ENCODE results near the gene EIF5A.

The EIF5A gene

DNA sequence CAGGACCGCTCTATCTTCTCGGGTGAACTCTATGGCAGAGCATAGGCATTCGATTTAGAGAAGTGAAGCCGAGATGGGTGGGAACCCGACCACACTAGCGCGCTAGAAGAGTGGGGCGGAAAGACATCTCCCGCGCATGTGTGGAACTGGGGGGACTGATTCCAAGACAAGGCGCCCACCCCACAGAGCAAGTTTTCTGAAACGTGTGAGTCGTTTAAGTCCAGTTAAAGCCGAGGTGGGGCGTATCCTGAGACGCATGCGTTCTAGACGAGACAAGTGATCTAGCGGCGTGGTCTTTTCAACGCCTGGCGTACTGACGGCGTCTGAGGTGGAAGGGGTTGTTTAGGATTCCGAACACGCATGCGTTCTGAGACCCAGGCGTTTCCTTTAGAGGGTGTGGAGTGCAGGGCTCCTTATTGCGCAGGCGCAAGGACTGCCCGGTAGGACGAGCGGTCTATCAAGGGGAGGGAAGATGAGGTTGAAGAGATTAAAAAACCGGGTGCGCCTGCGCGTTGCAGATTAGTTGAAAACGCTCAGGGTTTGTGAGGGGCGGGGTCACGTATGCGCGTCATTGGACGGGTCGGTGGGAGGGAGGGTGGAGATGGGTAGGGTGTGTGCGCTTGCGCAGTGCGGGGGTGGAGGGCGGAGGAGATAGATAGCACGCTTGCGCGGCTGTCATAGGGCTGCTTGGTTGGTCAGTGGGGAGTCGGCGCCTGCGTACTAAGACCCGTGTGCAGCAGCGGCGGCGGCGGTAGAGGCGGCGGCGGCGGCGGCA lies at the start of gene EIF5A:
EIF5A (plus strand) TSS at position 718 of the 775 bp plus-strand sequence. CDS start 2,008 bp downstream, outside the sequence.
- H3K27me3 Mint-ChIP-seq = no peaks in the 10 kb centered on the region
- peak within 1 kb of the TSS; percentile 97 for H3K27ac Mint-ChIP-seq
- peak; percentile 96 to 99 for DNase-seq (ENCODE audit: low spot score in 2 of 2)
- peaks cover 24% of the 10 kb centered on the region for H3K36me3 Mint-ChIP-seq
- peaks cover 27% of the 10 kb centered on the region for H3K4me1 Mint-ChIP-seq
- peak within 1 kb of the TSS; percentile 88 for H3K4me3 Mint-ChIP-seq
- H3K9me3 Mint-ChIP-seq = no peaks in the 10 kb centered on the region
- peak; percentile 69 for ATAC-seq (ENCODE audit: low read depth)

DNA sequence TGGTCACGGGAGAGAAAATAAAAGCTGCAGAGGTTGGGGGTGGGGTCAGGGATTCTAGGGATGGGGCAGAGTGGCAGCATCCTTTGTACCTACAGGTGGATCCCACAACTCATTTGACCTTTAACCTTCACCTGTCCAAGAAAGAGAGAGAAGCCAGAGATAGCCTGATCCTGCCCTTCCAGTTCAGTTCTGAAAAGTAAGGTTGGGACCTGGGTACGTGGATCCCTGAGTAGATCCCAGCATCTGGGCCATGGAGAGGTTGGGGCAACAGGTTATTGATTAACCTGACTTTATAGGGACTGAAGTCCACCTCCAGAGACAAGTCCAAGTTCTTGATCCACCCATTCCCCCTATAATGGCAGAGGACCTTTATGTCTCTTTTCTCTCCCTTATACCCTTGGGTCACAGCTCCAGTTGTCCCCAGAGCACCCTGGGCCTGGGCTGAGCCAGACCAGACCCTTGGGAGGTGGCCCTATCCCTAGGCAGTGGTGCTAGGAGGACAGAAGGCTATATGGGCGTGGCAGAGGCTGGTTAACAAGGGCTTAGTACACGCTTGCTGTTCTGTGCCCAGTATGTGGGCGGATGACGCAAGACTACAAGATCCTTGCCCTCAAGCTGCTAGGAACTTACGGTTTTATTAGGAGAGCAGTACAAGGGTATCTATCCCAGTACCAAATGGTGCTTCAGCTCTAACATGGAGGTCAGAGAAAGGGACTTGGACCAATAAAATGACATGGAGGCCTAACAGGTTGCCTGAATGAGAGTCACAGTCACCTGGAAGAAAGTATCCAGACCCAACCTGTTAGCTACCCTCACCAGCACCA lies 48.5 kb upstream of the EIF5A start:
- no peak for DNase-seq (ENCODE audit: low spot score in 2 of 2)
- peaks cover 12% of the 10 kb centered on the region for H3K36me3 Mint-ChIP-seq
- no peak overlapping the region for H3K27ac Mint-ChIP-seq
- peaks cover 9% of the 10 kb centered on the region for H3K27me3 Mint-ChIP-seq
- ATAC-seq (ENCODE audit: low read depth) = no peak
- no peaks in the 10 kb centered on the region for H3K9me3 Mint-ChIP-seq
- H3K4me3 Mint-ChIP-seq = no peak overlapping the region
- peaks cover 13% of the 10 kb centered on the region for H3K4me1 Mint-ChIP-seq

- DNase-seq (ENCODE audit: low spot score in 2 of 2) (no peak), ATAC-seq (ENCODE audit: low read depth) (no peak)
- Mint-ChIP-seq H3K27me3 (peaks cover 10% of the 10 kb centered on the region), H3K4me1 (peaks cover 14% of the 10 kb centered on the region), H3K27ac (no peak overlapping the region), H3K9me3 (no peaks in the 10 kb centered on the region), H3K36me3 (peaks cover 12% of the 10 kb centered on the region), H3K4me3 (no peak overlapping the region)
Measured at GRCh38 chr17:7259555-7259889, 47.9 kb upstream of the EIF5A start.

DNA sequence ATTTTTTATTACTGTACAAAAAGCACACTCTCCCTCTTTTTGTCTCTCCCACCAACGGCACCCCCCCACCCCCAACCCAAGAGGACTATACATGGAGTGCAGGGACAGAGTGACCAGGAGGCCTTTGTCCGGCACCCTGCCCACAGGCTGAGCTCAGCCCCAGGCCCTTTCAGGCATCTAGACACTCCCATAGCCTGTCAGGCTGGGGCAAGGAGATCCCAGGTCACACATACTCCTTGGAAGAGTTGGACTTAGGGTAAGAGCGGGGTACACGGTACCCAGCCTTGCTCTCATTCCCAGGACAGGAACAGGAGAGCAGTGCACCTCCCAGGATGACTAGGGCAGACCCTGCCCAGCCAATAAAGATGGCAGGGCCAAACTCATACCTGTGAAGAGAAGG lies 47.3 kb upstream of the EIF5A start:
- H3K4me1 Mint-ChIP-seq = peaks cover 14% of the 10 kb centered on the region

DNA sequence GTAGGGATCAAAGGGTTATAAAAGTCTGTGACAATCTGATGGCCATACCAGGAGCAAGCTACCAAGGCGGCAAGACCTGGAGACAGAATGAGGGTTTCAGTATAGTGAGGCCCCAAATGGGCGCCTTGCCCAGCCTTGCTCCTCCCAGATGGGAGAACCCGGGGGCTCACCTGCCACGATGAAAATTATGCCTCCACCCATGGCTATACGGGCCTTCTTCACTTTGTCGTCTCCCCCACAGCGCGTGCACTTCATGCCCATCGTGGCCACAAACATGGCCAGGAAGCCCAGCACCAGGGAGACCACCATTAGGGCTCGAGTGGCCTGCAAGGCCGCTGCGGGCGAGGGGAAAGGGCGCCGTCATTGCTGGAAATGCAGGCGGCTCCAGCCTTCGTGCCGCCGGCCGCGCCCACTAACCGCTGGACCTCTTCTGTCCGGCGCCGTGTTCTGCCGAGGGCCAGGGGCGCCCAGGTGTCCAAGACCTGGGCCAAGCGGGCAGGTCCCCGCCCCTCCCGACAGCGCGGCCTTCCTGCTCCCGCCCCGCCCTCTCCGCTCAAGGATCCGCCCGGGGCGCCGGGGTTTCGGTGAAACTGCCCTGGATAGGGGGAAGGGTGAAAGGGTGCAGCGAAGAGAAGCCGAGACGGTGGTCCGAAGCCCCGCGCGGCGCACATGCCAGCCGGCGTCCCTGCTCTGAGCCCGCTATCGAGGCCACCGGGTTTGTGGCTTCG lies 46.6 kb upstream of the EIF5A start:
- H3K4me1 Mint-ChIP-seq = peaks cover 14% of the 10 kb centered on the region
- H3K36me3 Mint-ChIP-seq = peaks cover 9% of the 10 kb centered on the region

More for the DNA sequence above, 47.3 kb upstream of the EIF5A start:
- Mint-ChIP-seq H3K9me3 (no peaks in the 10 kb centered on the region), H3K36me3 (peaks cover 9% of the 10 kb centered on the region), H3K27me3 (peaks cover 10% of the 10 kb centered on the region), H3K27ac (no peak overlapping the region), H3K4me3 (peak overlapping the region; percentile 43)
- no peak for ATAC-seq (ENCODE audit: low read depth)
- no peak for DNase-seq (ENCODE audit: low spot score in 2 of 2)

DNA sequence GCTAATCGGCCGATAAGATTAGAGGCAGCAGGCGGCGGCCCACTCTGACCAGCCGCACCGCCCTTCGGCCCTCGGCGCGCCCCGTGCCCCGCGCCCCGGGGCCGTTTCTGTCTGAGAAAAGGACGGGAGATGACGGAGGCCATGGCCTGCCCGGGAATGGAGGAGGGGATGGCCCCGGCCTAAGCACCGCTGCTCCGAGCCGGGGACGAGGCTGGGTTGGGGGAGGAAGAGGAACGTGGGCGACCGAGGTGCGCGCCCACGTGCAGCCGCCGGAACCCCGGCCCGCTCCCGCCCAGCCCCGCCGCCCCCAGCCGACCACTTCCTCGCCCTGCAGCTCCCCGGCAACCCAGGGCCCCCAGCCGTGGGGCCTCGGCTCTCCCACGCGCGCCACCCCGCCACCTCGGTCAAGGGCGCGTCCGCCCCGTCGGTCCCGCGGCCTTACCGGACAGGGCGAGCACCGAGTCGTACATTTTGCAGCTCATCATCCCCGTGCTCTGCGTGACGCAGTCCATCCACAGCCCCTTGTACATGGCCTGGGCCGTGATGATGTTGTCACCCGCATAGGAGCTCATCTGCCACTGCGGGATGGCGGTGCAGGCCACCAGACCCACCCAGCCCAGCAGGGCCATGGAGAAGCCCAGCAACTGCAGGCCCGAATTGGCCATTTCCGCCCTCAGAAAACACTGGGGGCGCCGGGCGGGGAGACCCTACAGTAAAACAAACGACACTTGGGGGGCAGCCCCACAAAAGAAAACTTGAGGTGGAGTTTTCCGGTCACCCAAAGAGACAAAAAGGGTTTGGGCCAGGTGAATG lies 45.8 kb upstream of the EIF5A start:
- no peak overlapping the region for H3K27ac Mint-ChIP-seq
- peaks cover 12% of the 10 kb centered on the region for H3K27me3 Mint-ChIP-seq
- DNase-seq (ENCODE audit: low spot score in 2 of 2) = no peak

More for the DNA sequence above, 46.6 kb upstream of the EIF5A start:
- H3K27ac Mint-ChIP-seq = no peak overlapping the region
- H3K9me3 Mint-ChIP-seq = no peaks in the 10 kb centered on the region
- H3K27me3 Mint-ChIP-seq = peaks cover 10% of the 10 kb centered on the region
- DNase-seq (ENCODE audit: low spot score in 2 of 2) (no peak), ATAC-seq (ENCODE audit: low read depth) (peak; percentile 38)
- peak overlapping the region; percentile 69 for H3K4me3 Mint-ChIP-seq

DNA sequence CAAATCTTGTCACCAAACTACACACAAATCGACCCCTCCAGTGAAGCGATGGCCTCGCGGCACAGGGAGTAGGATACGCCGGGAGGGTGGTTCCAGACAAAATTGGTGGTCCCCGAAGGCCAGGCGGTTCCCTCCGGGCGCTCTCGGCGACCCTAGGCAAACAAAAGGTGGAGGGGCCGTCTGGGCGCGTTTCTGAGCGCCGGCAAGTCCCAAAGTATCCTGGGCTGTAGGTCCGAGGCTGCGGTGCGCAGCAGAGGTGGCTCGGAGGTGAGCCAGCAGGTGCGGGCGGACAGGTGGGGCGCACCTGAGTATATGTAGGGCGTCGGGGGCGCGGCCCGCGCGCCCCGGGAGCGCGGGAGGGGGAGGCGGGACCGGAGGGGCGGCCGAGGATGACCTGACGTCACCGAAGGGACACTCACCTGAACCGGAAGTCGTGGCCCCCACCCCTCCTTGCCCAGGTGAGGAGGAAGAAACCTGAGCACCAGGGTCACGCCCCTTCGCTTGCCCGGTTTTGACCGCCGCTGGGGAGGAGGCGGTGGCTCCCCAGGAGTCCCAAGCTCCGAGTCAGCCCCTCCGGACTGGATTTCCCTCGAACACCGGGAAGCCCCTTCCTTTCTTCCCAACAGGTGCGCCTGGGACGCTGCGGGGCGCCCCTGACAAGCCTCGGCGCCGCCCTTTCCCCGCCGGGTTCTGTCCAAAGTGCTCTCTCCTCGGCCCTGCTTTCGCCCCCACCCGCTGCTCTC lies 45.1 kb upstream of the EIF5A start, which contains the start of gene CLDN7:
CLDN7 (minus strand) TSS at position 287 of the 743 bp plus-strand sequence. CDS start 435 bp downstream, outside the sequence.
- H3K36me3 Mint-ChIP-seq = peaks cover 2% of the 10 kb centered on the region
- H3K4me3 Mint-ChIP-seq = peak within 1 kb of the TSS; percentile 85
- DNase-seq (ENCODE audit: low spot score in 2 of 2) (no peak), ATAC-seq (ENCODE audit: low read depth) (peak; percentile 21)
- H3K27me3 Mint-ChIP-seq = peaks cover 15% of the 10 kb centered on the region
- peak within 1 kb of the TSS; percentile 69 for H3K27ac Mint-ChIP-seq
- H3K9me3 Mint-ChIP-seq = no peaks in the 10 kb centered on the region
- peaks cover 14% of the 10 kb centered on the region for H3K4me1 Mint-ChIP-seq

More for the DNA sequence above, 45.8 kb upstream of the EIF5A start:
- Mint-ChIP-seq H3K9me3 (no peaks in the 10 kb centered on the region), H3K36me3 (peaks cover 5% of the 10 kb centered on the region), H3K4me3 (peak overlapping the region; percentile 79), H3K4me1 (peaks cover 14% of the 10 kb centered on the region)
- peak; percentile 51 for ATAC-seq (ENCODE audit: low read depth)

DNA sequence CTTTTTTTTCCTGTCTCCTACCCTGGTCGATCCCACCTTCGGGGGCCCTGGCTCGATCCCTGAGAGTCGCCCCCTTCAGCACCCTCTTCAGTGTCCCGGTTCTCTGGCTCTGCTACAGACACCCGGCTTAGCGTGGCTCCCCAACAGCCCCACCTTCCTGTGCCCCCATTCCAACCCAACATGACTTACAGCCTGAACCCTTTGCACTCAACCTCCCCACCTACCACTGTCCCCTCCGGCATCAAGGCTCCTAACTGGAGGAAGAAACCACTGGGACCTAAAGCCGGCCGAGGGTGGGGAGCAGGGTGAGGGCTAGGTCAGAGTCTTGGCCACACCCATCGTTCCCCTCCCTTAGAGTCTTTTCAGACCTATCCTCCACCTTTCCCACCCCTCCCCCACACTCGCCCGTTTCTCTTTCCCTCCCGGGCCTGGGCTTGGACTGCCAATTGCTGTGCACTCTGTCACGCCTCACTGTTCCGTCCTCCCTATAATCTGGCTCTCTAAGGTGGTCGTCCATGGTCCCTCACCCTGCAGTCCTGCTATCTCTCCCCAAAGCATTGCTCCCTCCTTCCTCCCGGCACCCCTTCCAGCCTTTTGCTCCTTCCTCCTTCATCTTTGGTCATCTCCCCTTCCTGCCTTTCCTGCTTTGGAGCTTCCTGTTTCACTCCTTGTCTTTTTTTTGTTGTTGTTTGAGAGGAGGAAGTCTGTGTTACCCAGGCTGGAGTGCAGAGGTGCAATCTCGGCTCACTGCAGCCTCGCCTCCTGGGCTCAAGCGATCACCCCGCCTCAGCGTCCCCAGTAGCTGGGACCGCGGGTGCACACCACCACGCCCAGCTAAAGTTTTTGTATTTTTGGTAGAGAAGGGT lies 44.3 kb upstream of the EIF5A start:
- Mint-ChIP-seq H3K4me3 (peak overlapping the region; percentile 85), H3K27ac (peak overlapping the region; percentile 69), H3K4me1 (peaks cover 14% of the 10 kb centered on the region), H3K27me3 (peaks cover 15% of the 10 kb centered on the region), H3K9me3 (no peaks in the 10 kb centered on the region), H3K36me3 (peaks cover 2% of the 10 kb centered on the region)
- ATAC-seq (ENCODE audit: low read depth) = peak; percentile 18
- DNase-seq (ENCODE audit: low spot score in 2 of 2) = no peak

GRCh38 chr17:7263801-7264078 lies 43.7 kb upstream of the EIF5A start:
- ATAC-seq (ENCODE audit: low read depth) (no peak), DNase-seq (ENCODE audit: low spot score in 2 of 2) (no peak)
- Mint-ChIP-seq H3K4me1 (peaks cover 14% of the 10 kb centered on the region), H3K36me3 (peaks cover 2% of the 10 kb centered on the region), H3K9me3 (no peaks in the 10 kb centered on the region), H3K27me3 (peaks cover 15% of the 10 kb centered on the region), H3K4me3 (peak overlapping the region; percentile 15), H3K27ac (no peak overlapping the region)

DNA sequence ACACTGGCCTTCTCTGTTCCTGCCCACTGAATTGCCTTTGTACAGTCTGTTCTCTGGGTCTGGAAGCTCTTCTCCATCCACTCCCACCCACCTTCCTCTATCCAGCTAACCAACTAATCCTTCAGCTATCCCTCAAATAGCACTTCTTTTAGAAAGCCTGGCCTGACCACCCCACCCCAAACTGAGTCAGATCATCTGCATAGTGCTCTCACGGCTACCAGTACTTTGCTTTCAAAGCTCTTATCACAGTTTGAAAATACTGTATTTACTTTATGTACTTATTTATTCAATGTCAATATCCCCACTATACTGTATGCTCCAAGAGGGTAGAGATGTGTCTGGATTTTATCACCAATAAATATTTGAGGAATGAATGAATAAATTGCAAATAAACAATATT lies 40.6 kb upstream of the EIF5A start:
- Mint-ChIP-seq H3K27ac (no peak overlapping the region), H3K4me3 (no peak overlapping the region), H3K27me3 (peaks cover 17% of the 10 kb centered on the region), H3K4me1 (peaks cover 12% of the 10 kb centered on the region), H3K9me3 (no peaks in the 10 kb centered on the region), H3K36me3 (peaks cover 2% of the 10 kb centered on the region)
- DNase-seq (ENCODE audit: low spot score in 2 of 2) (no peak), ATAC-seq (ENCODE audit: low read depth) (no peak)

DNA sequence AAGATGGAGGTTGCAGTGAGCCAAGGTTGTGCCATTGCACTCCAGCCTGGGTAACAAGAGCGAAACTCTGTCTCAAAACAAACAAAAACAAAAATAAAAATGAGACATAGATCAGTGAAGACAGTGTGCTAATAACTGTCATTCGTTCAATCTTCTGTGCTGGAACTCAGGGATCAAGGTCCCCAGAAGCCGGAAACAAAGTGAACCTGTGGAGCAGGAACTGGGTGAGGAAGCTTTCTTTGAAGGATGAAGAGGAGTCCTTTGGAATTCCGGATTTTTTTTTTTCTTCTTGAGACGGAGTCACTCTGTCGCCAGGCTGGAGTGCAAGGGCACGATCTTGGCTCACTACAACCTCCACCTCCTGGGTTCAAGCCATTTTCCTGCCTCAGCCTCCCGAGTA lies 28.0 kb upstream of the EIF5A start:
- Mint-ChIP-seq H3K36me3 (no peaks in the 10 kb centered on the region), H3K27ac (no peak overlapping the region), H3K27me3 (peaks cover 15% of the 10 kb centered on the region), H3K4me1 (peaks cover 17% of the 10 kb centered on the region), H3K9me3 (no peaks in the 10 kb centered on the region), H3K4me3 (no peak overlapping the region)
- no peak for DNase-seq (ENCODE audit: low spot score in 2 of 2)
- ATAC-seq (ENCODE audit: low read depth) = no peak

GRCh38 chr17:7280519-7281073 lies 26.8 kb upstream of the EIF5A start:
- H3K27me3 Mint-ChIP-seq = peaks cover 15% of the 10 kb centered on the region
- H3K9me3 Mint-ChIP-seq = no peaks in the 10 kb centered on the region
- H3K27ac Mint-ChIP-seq = no peak overlapping the region

More at GRCh38 chr17:7280519-7281073, 26.8 kb upstream of the EIF5A start:
- H3K36me3 Mint-ChIP-seq = no peaks in the 10 kb centered on the region
- H3K4me3 Mint-ChIP-seq = peak overlapping the region; percentile 79
- ATAC-seq (ENCODE audit: low read depth) (peak; percentile 82), DNase-seq (ENCODE audit: low spot score in 2 of 2) (peak; percentile 80 to 89)
- H3K4me1 Mint-ChIP-seq = peaks cover 17% of the 10 kb centered on the region

Measured in memory B cell (primary cell).